GM12878 (cell line): ENCODE results near the gene RANBP17. TPM values are rescaled to one million over a fixed set of nuclear protein-coding genes. Genes with fewer than 3 reads are reported as not detected.

Experiments
- ATAC-seq: fragments of 200-7000 bp; cut with Tn5 transposase; 3 replicates; pipeline ENCODE4 v1.9.1; 2020; ENCODE audit warnings: mild to moderate bottlenecking, moderate library complexity
- BruUV-seq: library from RNA; stranded (reverse); fragments of 400-500 nt; replicated peaks from 2 replicates; lab custom pipeline; 2021; lab: Mats Ljungman, UMichigan
- CTCF ChIA-PET: fragments of 300-600 bp; sonication (Branson Sonifier 250); formaldehyde crosslinking; extraction: SDS; loops from one replicate; lab custom pipeline; 2021; ENCODE audit warnings: inconsistent platforms; lab: Yijun Ruan, JAX
- POLR2A ChIA-PET: fragments of 350-600 bp; formaldehyde crosslinking; extraction: SDS; loops from one replicate; lab custom pipeline; 2021; ENCODE audit warnings: inconsistent platforms; lab: Charles Lee
- RAD21 ChIA-PET: fragments of 300-600 bp; sonication (Branson Sonifier 250); formaldehyde crosslinking; loops from one replicate; lab custom pipeline; 2023; ENCODE audit warnings: antibody characterized with exemption; ENCODE audit not compliant: unreplicated experiment; lab: Charles Lee
- SMC1A ChIA-PET: fragments of 300-600 bp; sonication (Branson Sonifier 250); formaldehyde crosslinking; loops from one replicate; lab custom pipeline; 2023; ENCODE audit not compliant: unreplicated experiment, uncharacterized antibody; lab: Charles Lee
- DNase-seq: peaks from one replicate; pipeline ENCODE4 v3.0.0-alpha.2; 2011; ENCODE audit warnings: low read depth, low spot score
- FAIRE-seq: peaks from 3 replicates; lab custom pipeline; 2011; peaks lifted over from hg19 to GRCh38; lab: Jason Lieb, UNC
- H2AFZ ChIP-seq: 2 replicates; pipeline ENCODE4 v1.6.0; 2011; ENCODE audit warnings: low read depth, low read length, control low read depth; ENCODE audit not compliant: control insufficient read depth
- H3K27ac ChIP-seq: 2 replicates; pipeline ENCODE4 v1.5.1; 2011; ENCODE audit warnings: control low read depth; ENCODE audit not compliant: control insufficient read depth, insufficient read depth
- H3K27me3 ChIP-seq, 2 experiments: replicated peaks in 1 of 2; 2 replicates each; pipeline versions ENCODE4 v1.6.0 to v1.6.1; 2011; ENCODE audit warnings: low read length in 1 of 2; ENCODE audit not compliant: control insufficient read depth in 2 of 2, insufficient read depth in 2 of 2
- H3K36me3 ChIP-seq, 2 experiments: 2 replicates each; pipeline ENCODE4 v1.5.1; 2011; ENCODE audit warnings: low read length in 1 of 2; ENCODE audit not compliant: control insufficient read depth in 2 of 2, insufficient read depth in 2 of 2
- H3K4me1 ChIP-seq: 2 replicates; pipeline ENCODE4 v1.6.1; 2011; ENCODE audit warnings: mild to moderate bottlenecking, low read length, moderate library complexity, mixed read lengths; ENCODE audit not compliant: control insufficient read depth, insufficient read depth
- H3K4me2 ChIP-seq: 2 replicates; pipeline ENCODE4 v1.6.0; 2011; ENCODE audit warnings: control low read depth; ENCODE audit not compliant: control insufficient read depth, insufficient read depth
- H3K4me3 ChIP-seq: fragments of 200-600 bp; sonication (generic); 2 replicates; pipeline ENCODE4 v1.5.1; 2016
- H3K79me2 ChIP-seq: 2 replicates; pipeline ENCODE4 v1.6.0; 2011; ENCODE audit warnings: low read length; ENCODE audit not compliant: control insufficient read depth, insufficient read depth
- H3K9ac ChIP-seq: 2 replicates; pipeline ENCODE4 v1.8.0; 2011; ENCODE audit warnings: low read length, control low read depth, mixed read lengths; ENCODE audit not compliant: control insufficient read depth, insufficient read depth
- H3K9me3 ChIP-seq: replicated peaks from 3 replicates; pipeline ENCODE4 v1.5.1; 2011; ENCODE audit warnings: mild to moderate bottlenecking, low read length; ENCODE audit not compliant: control insufficient read depth, insufficient read depth
- H4K20me1 ChIP-seq: 2 replicates; pipeline ENCODE4 v1.6.0; 2011; ENCODE audit not compliant: control insufficient read depth, insufficient read depth
- CBFB ChIP-seq: IDR thresholded peaks from 2 replicates; pipeline ENCODE4 v1.6.1; 2016; ENCODE audit warnings: antibody characterized with exemption, low read depth
- ELK1 ChIP-seq: IDR thresholded peaks from 2 replicates; pipeline ENCODE4 v1.6.1; 2012; ENCODE audit warnings: low read depth, low read length, improper control_type of control experiment
- ETV6 ChIP-seq, 2 experiments: fragments of 450-650 bp in 1 of 2; IDR thresholded peaks in 1 of 2; conservative IDR thresholded peaks in 1 of 2; 2 replicates each; pipeline ENCODE4 v1.6.1; 2014; ENCODE audit warnings: antibody characterized with exemption in 1 of 2, borderline replicate concordance in 1 of 2, low read depth in 1 of 2, mild to moderate bottlenecking in 1 of 2, moderate library complexity in 1 of 2
- EZH2 ChIP-seq: IDR thresholded peaks from 2 replicates; pipeline ENCODE4 v1.6.1; 2012; ENCODE audit warnings: low read depth, mild to moderate bottlenecking, control low read depth, inconsistent platforms, low read length, borderline replicate concordance; ENCODE audit not compliant: control insufficient read depth
- HSF1 ChIP-seq: fragments of 150-350 bp; IDR thresholded peaks from 2 replicates; pipeline ENCODE4 v1.6.1; 2014; ENCODE audit warnings: mild to moderate bottlenecking, low read depth, low read length
- RB1 ChIP-seq: fragments of 450-650 bp; formaldehyde crosslinking; IDR thresholded peaks from 2 replicates; pipeline ENCODE4 v1.6.1; 2017; ENCODE audit warnings: mild to moderate bottlenecking, borderline replicate concordance
- RFX5 ChIP-seq: IDR thresholded peaks from 2 replicates; pipeline ENCODE4 v1.6.1; 2011; ENCODE audit warnings: low read depth, low read length, improper control_type of control experiment
- USF2 ChIP-seq: IDR thresholded peaks from 2 replicates; pipeline ENCODE4 v1.6.1; 2011; ENCODE audit warnings: low read depth, low read length, improper control_type of control experiment, borderline replicate concordance
- ZBED1 ChIP-seq: IDR thresholded peaks from 2 replicates; pipeline ENCODE4 v1.6.1; 2016; ENCODE audit warnings: borderline replicate concordance
- ZNF687 ChIP-seq: fragments of 450-650 bp; IDR thresholded peaks from 2 replicates; pipeline ENCODE4 v1.6.1; 2017; ENCODE audit warnings: mild to moderate bottlenecking, moderate library complexity
- ZSCAN29 ChIP-seq: fragments of 450-650 bp; IDR thresholded peaks from 2 replicates; pipeline ENCODE4 v1.6.1; 2017; ENCODE audit warnings: mild to moderate bottlenecking, moderate library complexity
- WGBS: methylation state at CpG from one replicate; pipeline ENCODE4 v1.1.6; 2016; ENCODE audit warnings: low lambda C conversion rate; ENCODE audit not compliant: insufficient replicate concordance, insufficient coverage; ENCODE audit errors: missing lambda C conversion rate; 5-methylcytosine and 5-hydroxymethylcytosine counted together
- in situ Hi-C: fragments of 300-500 bp; cut with MboI; formaldehyde crosslinking; loops from 9 replicates; pipeline ENCODE4 v1.14.3; 2018; ENCODE audit warnings: mixed read lengths
- intact Hi-C: fragments of 100-400 bp; cut with micrococcal nuclease; formaldehyde crosslinking; loops from one replicate; pipeline ENCODE4 v1.14.2; 2022; ENCODE audit not compliant: unreplicated experiment
- polyA plus RNA-seq, 11 experiments: library from polyadenylated mRNA; depleted of rRNA in 4 of 11; unstranded in 6 of 11; stranded (reverse) in 5 of 11; fragments of >200 nt; fragmentation: Nextera tagmentation in 4 of 11; fragmentation: Illumina TruSeq in 1 of 11; extraction: Ambion mirVana in 4 of 11; extraction: Trizol in 1 of 11; gene quantifications; 1 replicate in 1 of 11; 2 replicates in 10 of 11; pipeline versions ENCODE4 v1.2.1 to v1.2.3, GENCODE V29; 2011 to 2016; ENCODE audit warnings: inconsistent platforms in 2 of 11, missing spikeins in 2 of 11, low read depth in 1 of 11
- total RNA-seq, 4 experiments: library from RNA; depleted of rRNA in 3 of 4; stranded (reverse); fragments of >200 nt in 3 of 4; fragmentation: Illumina TruSeq in 1 of 4; extraction: Trizol in 1 of 4; gene quantifications; 2 replicates each; pipeline versions ENCODE4 v1.2.1 to v1.2.3, GENCODE V29; 2013 to 2021

Gene RANBP17
- total and polyA plus RNA-seq, 10 of the 15 experiments (the other 5 are each of a cell fraction or from before 2014, with no cell fraction given): 0.10 TPM; not detected in 9

GRCh38 chr5:170826117-170826516 lies 35.7 kb upstream of the RANBP17 start:
- POLR2A ChIA-PET: no interaction called here
- Histone ChIP-seq H3K36me3 (no peaks in the 10 kb centered on the region), H3K9me3 (no peaks in the 10 kb centered on the region; the same call in 2 of the 3 replicates), H3K79me2 (no peaks in the 10 kb centered on the region), H3K4me2 (no peak overlapping the region), H3K27ac (no peak overlapping the region), H3K27me3 (no peaks in the 10 kb centered on the region), H3K4me1 (no peaks in the 10 kb centered on the region), H3K9ac (no peak overlapping the region), H4K20me1 (no peaks in the 10 kb centered on the region), H2AFZ (no peak overlapping the region), H3K4me3 (no peak overlapping the region)
- TF ChIP-seq RFX5 (no peak), ZSCAN29 (no peak), ZBED1 (no peak), ZNF687 (no peak), USF2 (no peak), CBFB (no peak), HSF1 (no peak), EZH2 (no peak), ELK1 (no peak), RB1 (no peak), ETV6 (conservative IDR thresholded peaks at IDR 0.05 in 1 of 2, IDR thresholded peaks at IDR 0.05 in 1 of 2; ENCODE audit: borderline replicate concordance in 1 of 2, low read depth in 1 of 2) (no peak)
- FAIRE-seq (no peak), ATAC-seq (no peak), DNase-seq (no peak)
- in situ Hi-C loops (no loop called here), intact Hi-C loops (no loop called here)
- 0% methylated on average over 2 of the region's 2 CpGs for WGBS
- SMC1A ChIA-PET: no interaction called here
- RAD21 ChIA-PET: no interaction called here
- no TSS peak for BruUV-seq
- CTCF ChIA-PET: no interaction called here
